GM18526 (cell line): ENCODE results near the gene CEACAM20.

Source experiments
- POLR2A ChIP-seq: IDR thresholded peaks from 3 replicates; pipeline ENCODE4 v1.6.1; 2011; ENCODE audit not compliant: insufficient read length; ENCODE audit errors: extremely low read depth

The CEACAM20 gene

DNA sequence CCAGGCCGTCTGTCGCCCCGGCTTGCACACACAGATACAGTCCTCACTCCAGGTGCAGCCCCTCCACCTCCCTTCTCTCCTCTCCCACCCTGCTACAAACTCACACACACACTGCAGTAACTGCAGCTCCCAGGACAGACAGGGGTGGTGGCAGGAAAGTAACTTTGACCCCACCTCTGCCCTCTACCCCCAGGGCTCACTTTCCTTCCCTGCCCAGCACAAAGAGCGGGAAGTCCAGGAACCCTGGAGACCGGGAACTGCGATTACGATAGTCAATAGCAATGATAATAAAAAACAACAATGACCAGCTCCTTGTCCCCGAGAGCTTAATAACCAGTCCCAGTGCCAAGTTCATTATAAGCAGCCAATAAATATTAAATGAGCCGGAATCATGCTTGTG, at the start of gene CEACAM20:
CEACAM20 (minus strand) TSS at position 140 of the 400 bp plus-strand sequence. CDS start 166 bp downstream, outside the sequence.
- TF ChIP-seq POLR2A = no peak

DNA sequence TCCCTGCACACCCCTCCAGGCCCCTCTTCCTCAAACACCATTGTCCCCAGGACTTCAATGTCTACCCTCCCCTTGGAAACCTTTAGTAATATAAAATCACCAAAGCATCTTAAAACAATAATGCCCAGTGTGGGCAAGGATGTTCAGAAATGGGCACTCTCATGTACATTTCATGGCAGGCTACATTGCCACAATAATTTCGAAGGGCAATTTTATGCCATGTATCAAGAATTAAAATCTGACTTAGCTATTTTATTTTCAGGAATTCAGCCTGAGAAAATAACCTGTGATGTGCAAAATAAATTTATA, 48.0 kb upstream of the CEACAM20 start:
- no peak for TF ChIP-seq POLR2A

- no peak for TF ChIP-seq POLR2A
Observed at GRCh38 chr19:44576843-44577565, 47.5 kb upstream of the CEACAM20 start.

GRCh38 chr19:44575116-44575700, 45.7 kb upstream of the CEACAM20 start:
- no peak for TF ChIP-seq POLR2A

- no peak for TF ChIP-seq POLR2A
Observed at GRCh38 chr19:44574186-44574950, 44.9 kb upstream of the CEACAM20 start.

GRCh38 chr19:44573627-44574026, 44.2 kb upstream of the CEACAM20 start:
- no peak for TF ChIP-seq POLR2A

GRCh38 chr19:44573183-44573582, 43.7 kb upstream of the CEACAM20 start:
- TF ChIP-seq POLR2A = no peak

- no peak for TF ChIP-seq POLR2A
Observed at GRCh38 chr19:44572581-44572900, 43.1 kb upstream of the CEACAM20 start.

DNA sequence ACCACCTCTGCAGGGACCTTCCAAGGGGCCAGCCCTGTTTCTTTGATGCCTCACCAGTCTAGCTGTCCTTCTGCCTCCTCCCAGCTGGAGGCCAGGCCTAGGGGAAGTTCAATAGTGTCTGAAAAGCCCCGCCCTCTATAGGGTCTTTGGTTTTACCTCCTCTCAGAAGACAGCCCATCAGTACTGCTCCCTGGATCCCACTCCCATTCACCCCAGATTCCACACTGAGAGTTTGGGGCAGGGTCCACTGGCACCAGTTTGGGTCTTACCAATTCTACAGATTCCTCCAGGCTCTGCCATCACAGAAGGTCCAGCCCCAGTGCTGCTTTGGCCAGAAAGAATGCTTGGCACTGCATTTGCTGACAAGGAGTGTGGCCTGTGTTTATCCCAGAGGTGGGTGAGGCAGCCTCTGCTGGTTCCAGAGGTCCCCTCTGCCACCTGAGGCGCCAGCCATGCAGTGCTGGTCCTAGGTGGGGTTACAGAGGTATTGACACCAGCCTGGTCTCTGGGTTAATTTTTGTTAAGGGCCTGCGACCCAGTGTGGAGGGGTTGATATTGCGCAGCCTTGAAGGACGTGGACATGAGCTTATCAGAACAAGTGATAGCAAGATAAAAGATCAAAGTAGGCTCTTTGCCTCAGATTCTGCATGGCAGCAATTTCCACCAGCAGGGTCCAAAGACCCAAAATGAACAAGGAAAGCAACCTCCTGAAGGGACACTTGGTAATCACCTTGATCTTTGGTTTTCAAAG, 42.5 kb upstream of the CEACAM20 start:
- no peak for TF ChIP-seq POLR2A

DNA sequence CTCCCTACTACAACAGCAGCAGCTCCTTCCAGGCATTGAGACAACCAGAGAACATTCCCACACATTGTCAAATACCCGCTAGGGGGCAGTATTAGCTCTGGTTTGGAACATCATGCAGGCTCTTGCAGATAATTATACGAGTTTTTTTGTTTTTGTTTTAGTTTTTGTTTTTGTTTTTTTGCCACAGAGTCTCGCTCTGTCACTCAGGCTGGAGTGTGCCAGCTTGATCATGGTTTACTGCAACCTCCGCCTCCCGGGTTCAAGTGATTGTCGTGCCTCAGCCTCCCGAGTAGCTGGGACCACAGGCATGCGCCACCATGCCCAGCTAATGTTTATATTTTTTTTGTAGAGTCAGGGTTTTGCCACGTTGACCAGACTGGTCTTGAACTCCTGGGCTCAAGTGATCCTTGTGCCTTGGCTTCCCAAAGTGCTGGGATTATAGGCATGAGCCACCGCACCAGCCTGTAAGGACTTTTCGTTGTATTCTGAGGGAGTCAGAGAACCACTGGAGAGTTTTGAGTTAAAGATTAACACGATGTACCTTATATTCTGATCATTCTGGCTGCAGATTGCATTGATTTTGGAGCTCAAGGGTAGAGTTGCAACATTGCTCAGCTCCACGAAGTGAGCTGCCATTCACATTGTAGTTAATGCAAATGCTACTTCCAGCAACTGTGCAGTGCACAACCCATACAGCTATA, 41.7 kb upstream of the CEACAM20 start:
- no peak for TF ChIP-seq POLR2A

DNA sequence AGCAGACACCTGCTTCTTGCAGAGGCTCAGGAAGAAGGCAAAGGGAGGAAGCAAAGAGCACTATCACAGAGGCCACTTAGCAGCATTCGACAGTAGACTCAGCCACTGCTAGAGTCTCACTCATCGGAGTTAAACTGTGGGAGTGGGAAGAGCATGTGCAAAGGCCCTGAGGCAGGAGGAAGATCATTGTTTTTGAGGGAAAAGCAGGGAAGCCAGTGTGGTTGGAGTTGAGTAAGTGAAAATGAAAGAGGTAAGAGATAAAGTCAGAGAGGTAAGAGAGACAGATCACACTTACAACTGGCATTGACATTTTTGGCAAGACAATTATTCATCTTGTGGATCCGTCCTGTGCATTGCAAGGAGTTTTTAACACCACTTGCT, 41.1 kb upstream of the CEACAM20 start:
- no peak for TF ChIP-seq POLR2A

- TF ChIP-seq POLR2A = no peak
Observed at GRCh38 chr19:44567745-44568144, 38.3 kb upstream of the CEACAM20 start.

- no peak for TF ChIP-seq POLR2A
Observed at GRCh38 chr19:44566984-44567383, 37.5 kb upstream of the CEACAM20 start.

- no peak for TF ChIP-seq POLR2A
Observed at GRCh38 chr19:44557933-44558332, 28.5 kb upstream of the CEACAM20 start.

- no peak for TF ChIP-seq POLR2A
Observed at GRCh38 chr19:44554641-44555246, 25.3 kb upstream of the CEACAM20 start.
